Stimulated activated CD8-positive, alpha-beta memory T cell treated with anti-CD3 and anti-CD28 coated beads, Interleukin-2, amount 100 ng/mL, for 48 hours (primary cell): ENCODE measurements around the gene NKAIN2.
"Not testable (repeated sequence)": the region's sequence is repeated elsewhere in the genome, so short reads cannot be mapped to it uniquely, and the experiment has no call there.

Experiments used
- DNase-seq, 2 donors: peaks; one replicate each; pipeline ENCODE4 v3.0.0-alpha.2; 2020; ENCODE audit warnings: low read depth in 2 of 2

NKAIN2 gene

DNA sequence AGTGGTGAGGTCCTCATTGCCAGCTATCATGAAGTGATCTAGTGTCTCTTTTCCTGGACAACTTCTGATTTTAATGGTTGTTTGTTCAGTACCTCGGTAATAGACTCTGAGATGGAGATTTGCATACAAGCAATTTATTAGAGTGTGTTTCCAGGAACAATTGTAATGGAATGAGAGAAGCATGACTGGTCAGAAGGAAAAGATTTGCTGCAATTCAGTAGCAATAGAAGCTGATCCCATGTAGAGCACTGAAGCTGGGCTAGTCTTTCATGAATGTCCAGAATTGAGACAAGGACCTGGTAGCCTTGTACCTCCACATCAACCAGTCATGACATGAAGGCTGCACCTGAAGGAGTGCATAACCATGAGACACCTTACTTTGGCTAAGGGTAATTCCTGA lies 526.5 kb downstream of the NKAIN2 start:
- no peak for DNase-seq

DNA sequence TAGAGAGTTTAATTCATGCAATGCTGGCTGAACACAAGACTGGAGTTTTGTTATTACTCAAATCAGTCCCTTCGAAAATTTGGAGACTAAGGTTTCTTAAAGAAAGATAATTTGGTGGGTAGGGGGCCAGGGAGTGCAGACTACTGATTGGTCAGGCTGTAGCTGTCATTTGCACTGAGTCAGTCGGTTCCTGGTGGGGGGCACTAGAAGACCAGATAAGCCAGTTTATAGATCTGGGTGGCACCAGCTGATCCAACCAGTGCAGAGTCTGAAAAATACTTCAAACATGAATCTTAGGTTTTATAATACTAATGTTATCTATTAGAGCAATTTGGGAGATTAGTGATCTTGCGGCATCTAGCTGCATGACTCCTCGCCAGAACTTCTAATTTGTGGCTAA lies 530.7 kb downstream of the NKAIN2 start:
- DNase-seq: no peak

DNA sequence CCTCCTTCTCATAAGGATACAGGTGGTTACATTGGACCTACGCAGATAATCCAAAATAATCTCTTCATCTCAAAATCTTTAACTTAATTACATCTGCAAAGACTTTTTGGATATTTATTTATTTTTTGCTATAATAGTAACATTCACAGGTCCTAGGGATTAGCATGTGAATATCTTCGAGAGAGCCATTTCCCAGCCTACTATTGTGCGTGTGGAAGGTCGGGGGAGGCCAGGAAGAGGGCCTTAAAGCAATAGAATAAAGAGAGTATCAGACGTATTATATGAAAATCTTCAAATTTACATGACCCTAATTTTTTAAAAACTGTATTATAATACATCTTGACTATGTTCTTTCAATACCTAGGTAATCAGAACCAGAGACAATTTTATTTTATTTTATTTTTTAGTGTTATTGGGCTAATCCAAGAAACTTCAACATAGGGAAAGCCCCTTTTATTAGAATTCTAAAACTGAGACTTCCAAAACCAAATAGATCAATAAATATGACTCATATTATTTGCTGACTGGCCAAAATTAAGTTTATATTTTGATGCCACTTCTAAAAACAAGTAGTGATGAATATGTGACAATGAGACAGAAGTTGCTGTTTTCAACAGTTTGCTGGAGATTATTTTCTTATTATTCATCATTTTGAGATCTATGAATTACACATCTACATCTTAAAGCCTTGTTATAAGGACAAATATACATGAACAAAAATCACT lies 536.1 kb downstream of the NKAIN2 start:
- DNase-seq: no peak

DNA sequence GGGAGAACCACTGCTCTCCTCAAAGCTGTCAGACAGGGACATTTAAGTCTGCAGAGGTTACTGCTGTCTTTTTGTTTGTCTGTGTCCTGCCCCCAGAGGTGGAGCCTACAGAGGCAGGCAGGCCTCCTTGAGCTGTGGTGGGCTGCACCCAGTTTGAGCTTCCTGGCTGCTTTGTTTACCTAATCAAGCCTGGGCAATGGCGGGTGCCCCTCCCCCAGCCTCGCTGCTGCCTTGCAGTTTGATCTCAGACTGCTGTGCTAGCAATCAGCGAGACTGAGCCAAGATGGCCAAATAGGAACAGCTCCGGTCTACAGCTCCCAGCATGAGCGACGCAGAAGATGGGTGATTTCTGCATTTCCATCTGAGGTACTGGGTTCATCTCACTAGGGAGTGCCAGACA lies 544.7 kb downstream of the NKAIN2 start:
- DNase-seq: not testable (repeated sequence)

DNA sequence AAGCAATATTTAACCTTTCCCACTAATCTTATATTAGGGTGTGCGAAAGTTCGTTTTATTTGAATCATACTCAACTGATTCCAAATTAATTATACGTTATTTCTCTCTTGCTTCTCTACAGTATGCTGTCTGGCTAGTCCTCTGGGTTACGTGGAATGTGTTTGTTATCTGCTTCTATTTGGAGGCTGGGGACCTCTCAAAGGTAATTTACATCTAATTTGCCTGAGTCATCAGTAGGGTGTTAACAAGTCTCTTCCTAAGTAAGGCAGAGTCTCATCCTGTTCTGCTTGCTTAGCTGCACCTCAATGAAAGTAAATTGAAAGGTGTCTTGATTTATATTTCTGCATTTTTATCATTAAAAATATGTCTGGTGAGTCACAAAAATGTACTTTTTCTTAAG lies 551.5 kb downstream of the NKAIN2 start:
- DNase-seq: no peak

DNA sequence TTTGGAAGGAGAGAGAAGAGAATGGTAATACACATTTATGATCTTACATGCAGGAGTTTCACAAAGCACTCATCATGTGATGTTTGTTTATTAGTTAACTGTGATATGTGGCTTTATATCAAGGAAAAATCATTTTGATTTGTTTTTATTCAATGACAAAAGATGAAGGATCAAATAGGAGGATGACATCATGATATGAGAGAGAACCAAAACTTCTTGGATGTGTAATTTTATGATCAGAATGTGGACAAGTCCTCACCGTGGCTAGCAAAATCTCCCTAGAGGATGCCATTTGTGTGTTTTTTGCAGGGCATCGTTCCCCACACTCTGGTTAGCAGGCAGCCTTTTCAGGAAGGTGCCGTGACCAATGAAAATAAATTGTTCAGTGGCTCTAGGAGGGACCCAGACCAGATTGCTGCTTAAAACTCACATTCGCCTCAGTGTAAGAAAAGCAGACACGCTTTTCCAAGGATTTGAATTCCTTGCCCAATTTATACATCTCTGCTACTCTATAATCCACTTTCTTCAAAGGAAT lies 552.7 kb downstream of the NKAIN2 start:
- DNase-seq: no peak

DNA sequence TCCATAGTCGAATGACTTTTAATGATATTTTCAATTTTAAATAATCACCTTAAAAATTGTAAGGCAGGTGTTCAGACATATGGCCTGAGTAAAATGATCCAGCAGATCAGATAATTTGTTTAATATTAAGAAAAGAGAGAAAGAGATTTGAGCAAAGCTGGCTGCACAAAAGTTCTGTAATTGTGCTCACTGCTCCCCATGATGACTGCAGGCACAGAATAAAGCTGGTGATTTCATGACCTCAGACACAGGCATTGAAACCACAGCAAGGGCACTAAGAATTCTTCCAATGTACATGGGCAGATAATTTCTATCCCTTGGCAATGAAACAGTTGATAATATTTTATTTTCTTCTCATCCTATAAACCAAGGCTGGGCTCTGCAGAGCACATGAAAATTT lies 553.1 kb downstream of the NKAIN2 start:
- DNase-seq: no peak

DNA sequence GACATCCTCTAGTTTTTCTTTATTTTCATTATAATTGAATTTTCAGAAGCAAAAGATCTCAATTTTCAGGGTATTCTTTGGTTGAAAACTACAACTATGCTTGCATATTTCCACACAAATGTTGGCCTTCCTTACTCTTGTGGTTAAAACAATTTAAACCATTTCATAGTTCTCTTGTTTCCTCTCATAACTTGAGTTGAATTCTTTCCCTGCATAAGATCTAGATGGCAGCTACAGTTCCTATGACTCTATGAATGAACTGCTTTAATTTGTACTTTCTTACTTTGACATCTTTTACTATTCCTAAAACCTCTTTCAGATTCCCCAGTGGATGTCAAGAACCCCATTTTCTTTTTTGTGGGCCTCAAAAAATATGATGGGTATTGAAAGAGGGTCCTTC lies 564.5 kb downstream of the NKAIN2 start:
- DNase-seq: no peak

DNA sequence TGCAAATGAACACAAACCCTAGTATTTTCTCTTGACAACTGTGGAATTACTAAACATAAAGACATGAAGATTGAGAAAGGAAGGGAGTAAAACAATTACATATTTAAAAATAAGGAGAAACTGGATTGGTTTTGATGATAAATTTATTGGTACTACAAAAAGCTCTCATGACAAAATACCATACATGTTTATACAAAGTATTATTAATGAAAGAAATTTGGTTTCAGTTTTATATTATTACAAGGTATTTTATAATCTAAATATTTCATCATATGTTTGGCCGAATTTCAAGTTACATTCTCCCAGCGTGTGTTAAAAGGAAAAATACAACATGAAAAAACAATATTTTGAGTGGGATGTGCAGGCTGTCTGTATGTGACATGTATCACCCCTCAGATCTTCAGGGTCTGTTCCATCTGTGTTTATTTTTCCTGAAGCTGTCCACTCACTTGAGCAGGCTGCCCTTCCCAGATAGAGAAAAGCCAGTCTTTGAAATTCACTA lies 568.4 kb downstream of the NKAIN2 start:
- DNase-seq: no peak

DNA sequence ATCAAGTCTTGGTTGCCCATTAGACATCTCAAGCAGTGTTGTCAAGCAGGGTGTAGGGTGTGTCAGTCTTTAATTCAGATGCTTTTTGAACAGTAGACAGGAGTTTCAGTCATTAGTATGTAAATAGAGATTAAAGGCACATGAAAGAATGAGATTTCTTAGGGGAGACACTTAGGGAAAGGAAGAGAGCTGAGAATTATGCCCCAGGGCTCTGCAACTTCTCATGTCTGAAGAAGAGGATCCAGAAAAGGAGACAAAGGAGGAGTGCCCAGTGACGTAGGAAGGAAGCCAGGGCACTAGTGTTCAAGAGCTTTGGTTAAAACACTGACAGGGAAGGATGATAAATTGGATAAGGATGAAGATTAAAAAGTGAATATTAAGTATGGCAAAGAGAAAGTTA lies 569.7 kb downstream of the NKAIN2 start:
- DNase-seq: no peak

DNA sequence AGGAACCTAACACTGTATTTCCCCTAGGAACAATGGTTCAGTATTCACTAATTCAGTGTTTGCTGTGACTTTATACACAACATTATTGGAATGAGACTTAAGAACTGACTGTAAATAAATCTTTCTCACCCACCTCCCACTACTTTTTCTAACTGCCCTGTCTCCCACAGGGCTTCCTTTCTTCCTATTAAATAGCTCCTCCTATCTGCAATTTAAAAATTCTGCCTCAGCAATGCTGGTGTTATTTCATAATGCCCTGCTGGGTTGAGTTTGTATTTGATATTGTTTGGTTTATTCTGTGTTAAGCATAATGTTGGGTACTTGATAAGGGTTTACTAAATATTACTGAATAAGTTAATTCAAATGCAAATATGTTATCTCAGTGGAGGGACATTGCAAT lies 585.5 kb downstream of the NKAIN2 start:
- DNase-seq: no peak

DNA sequence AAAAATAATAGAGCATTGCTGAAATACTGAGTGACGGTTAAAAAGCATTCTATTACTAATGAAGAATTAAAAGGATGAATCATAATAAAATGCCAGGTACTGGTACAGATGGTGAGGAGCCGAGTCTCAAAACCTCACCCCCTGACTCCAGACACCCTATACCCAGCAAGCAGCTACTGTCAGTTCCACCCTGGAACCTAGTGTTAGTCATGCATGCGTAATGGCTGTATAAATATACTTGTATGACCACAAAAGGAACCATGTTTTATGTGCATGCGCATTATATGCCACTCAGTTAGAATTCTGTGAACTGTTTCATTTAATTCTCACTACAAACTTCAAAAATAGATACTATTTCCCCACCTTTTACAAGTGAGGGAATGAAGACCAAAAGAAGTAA lies 589.9 kb downstream of the NKAIN2 start:
- no peak for DNase-seq

DNA sequence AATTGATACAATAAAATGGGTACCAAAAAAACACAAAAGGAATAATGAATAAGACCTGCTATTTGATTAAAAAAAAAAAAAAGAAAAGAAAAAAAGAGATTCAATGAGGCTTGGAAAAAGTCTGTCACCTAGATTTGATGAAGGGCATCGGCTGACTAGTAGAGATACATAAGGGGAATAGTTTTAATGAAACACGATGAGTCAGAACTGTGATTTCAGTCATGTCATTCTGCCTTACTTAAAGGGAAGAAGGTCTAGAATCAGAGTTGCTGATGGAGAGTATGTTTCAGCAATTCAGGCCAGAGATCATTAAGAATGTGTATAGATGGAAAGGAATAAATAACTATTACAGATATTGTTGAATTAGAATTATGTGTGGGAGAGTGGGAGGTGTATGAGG lies 592.7 kb downstream of the NKAIN2 start:
- DNase-seq: no peak

DNA sequence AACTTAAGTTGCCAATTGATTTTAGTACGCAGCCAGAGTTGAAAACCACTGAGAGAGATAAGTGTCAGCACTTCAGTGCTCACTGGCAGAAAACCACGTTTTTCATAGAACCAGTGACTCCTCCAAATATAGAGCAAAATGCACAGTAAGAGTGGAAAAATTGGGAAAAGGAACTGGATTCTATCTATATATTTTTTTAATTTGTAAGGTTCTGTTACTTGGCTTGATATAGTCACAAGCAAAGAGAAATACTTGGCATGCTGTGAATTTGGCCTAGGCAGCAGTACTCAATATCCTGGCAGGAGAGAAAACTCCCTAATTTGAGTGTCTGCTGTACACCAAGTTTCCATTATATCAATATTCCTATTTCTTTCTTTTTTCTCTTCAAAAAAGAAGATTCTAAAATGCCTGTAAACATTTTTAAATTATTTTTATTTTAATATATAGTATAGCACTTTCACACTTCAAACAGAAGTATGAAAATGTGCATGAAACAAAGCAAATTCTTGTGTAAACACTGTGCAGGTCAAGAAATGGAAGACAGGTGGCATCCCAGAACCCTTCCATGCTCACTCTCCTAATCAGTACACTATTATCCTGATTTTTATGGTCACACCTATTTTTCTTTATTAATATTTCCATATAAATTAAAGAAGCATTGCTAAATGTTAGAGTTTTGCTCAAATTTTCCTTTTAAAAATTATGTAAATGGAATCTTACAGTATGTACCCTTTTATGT lies 596.8 kb downstream of the NKAIN2 start:
- no peak for DNase-seq

DNA sequence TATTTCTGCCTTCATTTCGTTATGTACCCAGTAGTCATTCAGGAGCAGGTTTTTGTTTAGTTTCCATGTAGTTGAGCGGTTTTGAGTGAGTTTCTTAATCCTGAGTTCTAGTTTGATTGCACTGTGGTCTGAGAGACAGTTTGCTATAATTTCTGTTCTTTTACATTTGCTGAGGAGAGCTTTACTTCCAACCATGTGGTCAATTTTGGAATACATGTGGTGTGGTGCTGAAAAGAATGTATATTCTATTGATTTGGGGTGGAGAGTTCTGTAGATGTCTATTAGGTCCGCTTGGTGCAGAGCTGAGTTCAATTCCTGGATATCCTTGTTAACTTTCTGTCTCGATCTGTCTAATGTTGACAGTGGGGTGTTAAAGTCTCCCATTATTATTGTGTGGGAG lies 606.8 kb downstream of the NKAIN2 start:
- DNase-seq: not testable (repeated sequence)

DNA sequence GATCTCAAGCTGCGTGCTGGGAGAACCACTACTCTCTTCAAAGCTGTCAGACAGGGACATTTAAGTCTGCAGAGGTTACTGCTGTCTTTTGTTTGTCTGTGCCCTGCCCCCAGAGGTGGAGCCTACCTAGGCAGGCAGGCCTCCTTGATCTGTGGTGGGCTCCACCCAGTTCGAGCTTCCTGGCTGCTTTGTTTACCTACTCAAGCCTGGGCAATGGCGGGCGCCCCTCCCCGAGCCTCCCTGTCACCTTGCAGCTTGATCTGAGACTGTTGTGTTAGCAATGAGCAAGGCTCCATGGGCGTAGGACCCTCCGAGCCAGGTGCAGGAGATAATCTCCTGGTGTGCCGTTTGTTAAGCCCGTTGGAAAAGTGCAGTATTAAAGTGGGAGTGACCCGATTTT lies 609.0 kb downstream of the NKAIN2 start:
- DNase-seq: not testable (repeated sequence)

DNA sequence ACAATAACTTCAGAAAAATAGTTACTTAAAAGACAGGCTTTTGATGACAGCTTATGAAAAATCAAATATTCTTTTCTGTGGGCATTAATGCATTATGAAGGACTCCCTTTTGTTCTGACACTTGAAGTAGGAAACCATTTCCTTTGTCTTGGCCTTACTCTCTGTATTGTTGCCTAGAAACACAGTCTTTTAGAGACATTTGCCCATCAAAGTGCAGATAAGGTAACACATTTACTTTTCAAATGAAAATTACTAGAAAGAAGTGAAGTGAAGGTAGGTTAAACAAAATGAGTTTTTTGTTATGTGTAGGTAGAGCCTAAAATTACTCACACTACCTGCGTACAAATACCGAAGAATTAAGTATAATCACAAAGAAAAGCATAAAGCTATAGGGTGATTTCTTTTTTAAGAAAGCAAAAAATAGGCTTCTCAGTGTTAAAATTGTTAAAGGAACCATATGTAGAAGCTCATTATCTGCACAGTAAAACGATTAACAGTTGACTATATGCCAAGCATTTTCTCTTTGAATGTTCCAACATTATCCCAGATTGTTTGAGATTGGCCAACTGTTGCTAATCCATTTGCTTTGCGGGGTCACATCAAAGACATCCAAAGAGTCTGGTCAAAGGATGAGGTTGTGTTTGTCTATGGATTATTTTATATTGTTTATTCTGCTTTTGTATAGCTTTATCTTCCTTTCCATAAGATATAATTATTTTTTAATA lies 616.6 kb downstream of the NKAIN2 start:
- DNase-seq: no peak

DNA sequence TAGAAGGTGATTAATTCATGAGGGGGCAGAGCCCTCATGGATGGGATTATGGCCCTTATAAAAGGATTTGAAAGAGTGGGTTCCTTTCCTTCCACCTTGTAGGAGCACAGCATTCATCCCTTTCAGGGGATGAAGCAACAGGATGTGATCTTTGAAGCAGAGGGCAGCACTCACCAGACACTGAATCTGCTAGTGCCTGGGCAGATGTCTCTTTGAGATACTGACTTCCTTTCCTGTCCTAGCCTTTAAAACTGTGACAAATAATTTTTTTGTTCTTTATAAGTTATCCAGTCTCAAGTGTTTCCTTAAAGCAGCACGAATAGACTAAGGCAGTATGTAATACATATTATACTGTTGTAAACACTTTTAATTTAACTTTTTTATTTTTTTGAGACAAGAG lies 620.0 kb downstream of the NKAIN2 start:
- DNase-seq: no peak

DNA sequence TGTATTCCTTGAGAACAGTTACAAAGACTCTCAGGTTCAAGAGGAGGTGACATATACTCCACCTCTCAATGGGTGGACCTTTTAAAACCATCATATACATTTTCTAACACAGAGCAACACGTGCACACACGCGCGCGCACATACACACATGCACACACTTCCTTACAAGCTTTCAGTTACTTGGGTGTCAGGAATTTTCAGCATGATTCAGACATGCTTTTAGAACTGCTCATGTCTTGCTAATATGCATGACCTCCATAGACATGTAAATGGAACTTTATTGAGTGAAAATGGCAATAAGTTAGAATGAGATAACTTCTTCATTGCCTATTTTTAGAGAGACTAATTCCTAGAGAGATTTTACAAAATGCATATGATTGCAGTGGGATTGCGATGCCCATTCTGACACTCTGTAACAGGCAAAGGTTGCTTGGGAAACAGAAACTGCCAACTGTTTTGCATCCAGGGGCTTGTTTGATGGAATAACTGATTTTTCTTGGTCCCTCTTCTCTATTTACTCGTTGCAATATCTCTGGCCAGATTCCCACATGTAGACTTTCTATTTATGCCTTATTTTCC lies 627.2 kb downstream of the NKAIN2 start:
- no peak for DNase-seq

DNA sequence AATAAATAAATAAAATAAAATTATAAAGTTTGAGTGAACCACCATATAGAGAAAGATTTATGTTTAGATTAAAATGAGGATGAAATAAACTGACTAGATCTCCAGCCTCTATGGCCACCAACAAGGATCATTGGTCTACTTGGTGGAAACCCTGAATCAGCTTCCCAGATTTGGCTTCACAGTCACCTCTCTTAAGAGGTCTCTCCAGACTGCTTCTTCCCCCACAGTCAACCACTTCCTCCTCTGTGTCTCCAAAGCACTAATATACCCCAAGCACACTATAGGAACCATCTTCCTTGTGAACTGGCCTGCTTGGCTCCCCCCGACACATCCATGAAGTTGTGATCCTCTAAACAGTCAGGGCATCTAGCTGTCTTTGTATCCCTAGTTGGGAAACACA lies 629.0 kb downstream of the NKAIN2 start:
- no peak for DNase-seq

DNA sequence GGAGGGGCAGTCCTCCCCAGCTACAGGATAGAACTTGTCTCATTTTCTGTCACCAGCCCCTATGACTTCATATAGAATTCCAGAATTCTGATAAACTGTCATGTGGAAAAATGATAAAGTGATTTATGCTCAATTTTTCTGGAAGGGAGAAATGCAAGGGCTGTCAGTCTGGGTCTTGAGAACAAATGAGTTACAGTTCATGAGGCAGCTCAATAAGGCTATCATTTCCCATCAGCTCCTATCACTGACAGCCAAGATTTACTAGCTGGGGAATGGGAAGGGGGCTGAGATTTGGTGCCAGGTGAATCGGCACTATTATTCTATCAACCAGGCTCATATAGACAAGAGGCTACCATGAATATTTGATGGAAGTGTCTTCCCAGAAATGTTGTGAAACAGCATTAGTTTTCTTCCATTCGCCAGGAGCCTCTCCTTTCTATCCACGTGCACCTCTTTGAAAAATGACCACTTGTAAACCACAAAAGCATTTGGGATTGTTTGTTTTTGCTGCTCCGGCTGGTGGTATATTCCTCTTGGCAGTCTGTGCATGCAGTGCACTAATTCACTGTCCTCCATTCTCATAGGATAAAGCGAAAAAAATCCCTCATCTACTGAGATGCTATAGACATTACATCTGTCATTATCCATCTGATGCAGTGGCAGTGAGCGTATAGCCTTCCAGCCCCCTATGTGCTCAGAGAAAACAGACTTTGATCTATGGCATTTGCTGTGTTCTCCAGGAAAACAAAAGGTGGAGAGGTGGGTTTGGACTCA lies 629.9 kb downstream of the NKAIN2 start:
- no peak for DNase-seq
